Ovary (tissue), 3 donors: Measurements from ENCODE around the gene THSD7A.
"Not testable (repeated sequence)": the region's sequence is repeated elsewhere in the genome, so short reads cannot be mapped to it uniquely, and the experiment has no call there.

ENCODE experiments used
- EP300 ChIP-seq: sonication (generic); formaldehyde crosslinking; IDR thresholded peaks from one replicate; pipeline ENCODE4 v1.6.1; 2017; ENCODE audit warnings: antibody characterized with exemption
- POLR2A ChIP-seq: fragments of 450-650 bp; IDR thresholded peaks from one replicate; pipeline ENCODE4 v1.6.1; 2017; ENCODE audit warnings: antibody characterized with exemption, mild to moderate bottlenecking, moderate library complexity
- TF ChIP-seq, protein P1 (sequence below), 3 donors: fragments of 450-650 bp in 2 of 3; fragments of 200-600 bp in 1 of 3; IDR thresholded peaks; one replicate each; pipeline versions ENCODE4 v1.5.1 to v1.8.0; 2016 to 2022; ENCODE audit warnings: antibody characterized with exemption in 3 of 3, mild to moderate bottlenecking in 1 of 3
- donor health status: DM: no; HTN: no; CAD: no.

DNA sequence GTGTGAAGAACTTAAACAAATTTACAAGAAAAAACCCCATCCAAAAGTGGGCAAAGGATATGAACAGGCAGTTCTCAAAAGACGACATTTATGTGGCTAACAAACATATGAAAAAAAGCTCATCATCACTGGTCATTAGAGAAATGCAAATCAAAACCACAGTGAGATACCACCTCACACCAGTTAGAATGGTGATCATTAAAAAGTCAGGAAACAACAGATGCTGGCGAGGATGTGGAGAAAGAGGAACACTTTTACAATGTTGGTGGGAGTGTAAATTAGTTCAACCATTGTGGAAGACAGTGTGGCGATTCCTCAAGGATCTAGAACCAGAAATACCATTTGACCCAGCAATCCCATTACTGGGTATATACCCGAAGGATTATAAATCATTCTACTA is 388.1 kb downstream of the THSD7A start:
- TF ChIP-seq, protein P1, sequence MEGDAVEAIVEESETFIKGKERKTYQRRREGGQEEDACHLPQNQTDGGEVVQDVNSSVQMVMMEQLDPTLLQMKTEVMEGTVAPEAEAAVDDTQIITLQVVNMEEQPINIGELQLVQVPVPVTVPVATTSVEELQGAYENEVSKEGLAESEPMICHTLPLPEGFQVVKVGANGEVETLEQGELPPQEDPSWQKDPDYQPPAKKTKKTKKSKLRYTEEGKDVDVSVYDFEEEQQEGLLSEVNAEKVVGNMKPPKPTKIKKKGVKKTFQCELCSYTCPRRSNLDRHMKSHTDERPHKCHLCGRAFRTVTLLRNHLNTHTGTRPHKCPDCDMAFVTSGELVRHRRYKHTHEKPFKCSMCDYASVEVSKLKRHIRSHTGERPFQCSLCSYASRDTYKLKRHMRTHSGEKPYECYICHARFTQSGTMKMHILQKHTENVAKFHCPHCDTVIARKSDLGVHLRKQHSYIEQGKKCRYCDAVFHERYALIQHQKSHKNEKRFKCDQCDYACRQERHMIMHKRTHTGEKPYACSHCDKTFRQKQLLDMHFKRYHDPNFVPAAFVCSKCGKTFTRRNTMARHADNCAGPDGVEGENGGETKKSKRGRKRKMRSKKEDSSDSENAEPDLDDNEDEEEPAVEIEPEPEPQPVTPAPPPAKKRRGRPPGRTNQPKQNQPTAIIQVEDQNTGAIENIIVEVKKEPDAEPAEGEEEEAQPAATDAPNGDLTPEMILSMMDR (IDR thresholded peaks at IDR 0.05): not testable (repeated sequence)
- not testable (repeated sequence) for TF ChIP-seq POLR2A, EP300
